Measurements from ENCODE around the gene ITCH.

ITCH gene

DNA sequence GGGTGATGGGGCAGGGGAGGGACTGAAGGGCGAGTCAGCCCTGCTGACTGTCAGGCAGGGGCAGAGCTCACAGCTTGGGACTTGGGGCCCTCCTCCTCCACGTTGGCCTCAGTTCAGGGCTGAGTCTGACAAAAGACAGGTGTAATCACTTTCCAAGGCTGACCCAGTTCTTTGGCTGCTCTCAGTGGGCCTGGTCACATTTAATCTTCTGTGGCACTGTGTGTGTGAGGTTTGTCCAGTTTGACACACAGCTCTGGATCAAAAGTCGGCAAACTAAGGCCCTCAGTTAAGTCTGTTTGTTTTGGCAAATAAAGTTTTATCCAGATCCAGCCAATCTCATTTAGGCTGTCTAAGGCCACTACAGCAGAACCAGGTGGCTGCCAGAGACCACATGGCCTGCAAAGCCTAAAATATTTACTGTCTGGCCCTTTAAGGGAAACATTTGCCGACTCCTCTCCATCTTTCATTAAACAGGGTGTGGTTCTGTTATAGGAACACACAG is 190.3 kb downstream of the ITCH start:
- Histone ChIP-seq H3K27me3 (ENCODE audit: control insufficient read depth, insufficient read depth, low read length) (no peaks in the 10 kb centered on the region), H3K4me3 (ENCODE audit: low read length) (no peak overlapping the region), H3K9ac (ENCODE audit: low read length) (no peak overlapping the region), H3K4me1 (ENCODE audit: control insufficient read depth, insufficient read depth, low read length) (no peaks in the 10 kb centered on the region), H3K27ac (ENCODE audit: low read depth, low read length) (peak overlapping the region; percentile 8), H3K36me3 (ENCODE audit: control insufficient read depth, insufficient read depth, low read length) (no peaks in the 10 kb centered on the region)

DNA sequence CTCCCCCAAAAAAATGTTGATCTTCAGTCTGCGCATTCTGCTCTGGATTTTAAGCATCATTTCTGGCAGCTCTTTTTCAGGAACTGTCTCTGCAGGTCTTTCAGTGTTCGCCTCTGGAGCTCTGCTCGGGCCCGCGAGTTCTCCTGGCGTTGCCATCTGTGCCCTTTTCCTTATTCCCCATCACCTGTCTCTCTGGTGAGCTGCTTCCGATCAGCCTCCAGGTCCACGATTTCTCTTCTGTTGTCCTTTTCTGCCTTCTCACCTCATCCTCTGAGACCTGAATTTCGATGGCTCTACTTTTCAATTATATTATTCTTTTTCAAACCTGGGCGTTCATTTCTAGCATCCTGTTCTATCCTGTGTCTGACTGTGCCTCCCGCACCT is 194.9 kb downstream of the ITCH start:
- peak overlapping the region; percentile 81 for H3K4me3 ChIP-seq (ENCODE audit: low read length)
- peak overlapping the region; percentile 81 for H3K27ac ChIP-seq (ENCODE audit: low read depth, low read length)
- no peaks in the 10 kb centered on the region for H3K27me3 ChIP-seq (ENCODE audit: control insufficient read depth, insufficient read depth, low read length)
- no peaks in the 10 kb centered on the region for H3K36me3 ChIP-seq (ENCODE audit: control insufficient read depth, insufficient read depth, low read length)
- H3K9ac ChIP-seq (ENCODE audit: low read length): peak overlapping the region; percentile 66
- no peaks in the 10 kb centered on the region for H3K4me1 ChIP-seq (ENCODE audit: control insufficient read depth, insufficient read depth, low read length)

- Histone ChIP-seq H3K9ac (ENCODE audit: low read length) (peak within 1 kb of the TSS; percentile 66), H3K27ac (ENCODE audit: low read depth, low read length) (peak within 1 kb of the TSS; percentile 90), H3K27me3 (ENCODE audit: control insufficient read depth, insufficient read depth, low read length) (no peaks in the 10 kb centered on the region), H3K4me3 (ENCODE audit: low read length) (peak within 1 kb of the TSS; percentile 81), H3K36me3 (ENCODE audit: control insufficient read depth, insufficient read depth, low read length) (no peaks in the 10 kb centered on the region), H3K4me1 (ENCODE audit: control insufficient read depth, insufficient read depth, low read length) (no peaks in the 10 kb centered on the region)
Measured at GRCh38 chr20:34558320-34559218, 195.5 kb downstream of the ITCH start, which contains the start of gene MAP1LC3A. Gene MAP1LC3A, plus strand, starts transcription at chr20:34558718. Its CDS starts 151 bp downstream, at chr20:34558869.

- Histone ChIP-seq H3K4me1 (ENCODE audit: control insufficient read depth, insufficient read depth, low read length) (no peaks in the 10 kb centered on the region), H3K4me3 (ENCODE audit: low read length) (peak overlapping the region; percentile 1), H3K27me3 (ENCODE audit: control insufficient read depth, insufficient read depth, low read length) (no peaks in the 10 kb centered on the region), H3K27ac (ENCODE audit: low read depth, low read length) (peak overlapping the region; percentile 90), H3K9ac (ENCODE audit: low read length) (no peak overlapping the region), H3K36me3 (ENCODE audit: control insufficient read depth, insufficient read depth, low read length) (no peaks in the 10 kb centered on the region)
Measured at GRCh38 chr20:34559311-34560140, 196.5 kb downstream of the ITCH start.

DNA sequence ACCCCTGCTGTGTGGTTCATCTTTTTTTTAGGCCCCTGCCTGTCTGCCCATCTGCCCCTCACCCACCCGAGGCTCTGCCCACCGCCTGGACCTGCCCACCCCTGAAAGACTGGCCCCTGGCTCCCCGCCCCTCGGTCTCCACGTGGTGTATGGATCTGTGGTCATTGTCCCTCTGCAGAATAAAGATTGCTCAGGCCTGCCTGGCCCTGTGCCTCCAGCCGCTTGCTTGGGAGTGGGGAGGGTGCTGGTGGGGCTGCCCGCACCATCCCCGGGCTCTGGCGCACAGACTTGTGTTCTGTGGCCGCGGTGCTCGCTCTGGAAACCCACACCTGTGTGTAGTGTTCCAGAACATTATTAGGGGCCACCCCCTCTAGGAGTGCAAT is 197.1 kb downstream of the ITCH start:
- H3K27ac ChIP-seq (ENCODE audit: low read depth, low read length): no peak overlapping the region
- no peaks in the 10 kb centered on the region for H3K4me1 ChIP-seq (ENCODE audit: control insufficient read depth, insufficient read depth, low read length)
- no peaks in the 10 kb centered on the region for H3K27me3 ChIP-seq (ENCODE audit: control insufficient read depth, insufficient read depth, low read length)
- H3K4me3 ChIP-seq (ENCODE audit: low read length): no peak overlapping the region
- no peaks in the 10 kb centered on the region for H3K36me3 ChIP-seq (ENCODE audit: control insufficient read depth, insufficient read depth, low read length)
- H3K9ac ChIP-seq (ENCODE audit: low read length): no peak overlapping the region

- H3K27ac ChIP-seq (ENCODE audit: low read depth, low read length): no peak overlapping the region
Measured at GRCh38 chr20:34560614-34561013, 197.5 kb downstream of the ITCH start.

More at GRCh38 chr20:34560614-34561013, 197.5 kb downstream of the ITCH start:
- H3K27me3 ChIP-seq (ENCODE audit: control insufficient read depth, insufficient read depth, low read length): no peaks in the 10 kb centered on the region
- H3K36me3 ChIP-seq (ENCODE audit: control insufficient read depth, insufficient read depth, low read length): no peaks in the 10 kb centered on the region
- H3K4me1 ChIP-seq (ENCODE audit: control insufficient read depth, insufficient read depth, low read length): no peaks in the 10 kb centered on the region
- no peak overlapping the region for H3K9ac ChIP-seq (ENCODE audit: low read length)
- H3K4me3 ChIP-seq (ENCODE audit: low read length): no peak overlapping the region

All from rectal smooth muscle tissue (tissue), 1 donor.